Adipose tissue (tissue), 3 donors: ENCODE measurements around the gene ESPL1. TPM values are rescaled to one million over a fixed set of nuclear protein-coding genes. Genes with fewer than 3 reads are reported as not detected.

Experiments used
- H3K27ac ChIP-seq: one replicate; pipeline ENCODE4 v1.5.1; 2013; ENCODE audit warnings: low read depth, low read length
- WGBS, 3 donors: extraction: QIAGEN DNeasy Blood & Tissue Kit; methylation state at CpG; one replicate each; pipeline ENCODE4 v1.1.7; 2013; 5-methylcytosine and 5-hydroxymethylcytosine counted together
- polyA plus RNA-seq, 3 donors: library from polyadenylated mRNA; stranded (reverse); fragments of 200-250 nt; gene quantifications; one replicate each; pipeline ENCODE4 v1.2.3, GENCODE V29; 2013
- donor health status: healthy with polysubstance abuse.
- donor health status: Bipolar disorder and iron deficiency.
- donor health status: healthy.

The ESPL1 gene
- polyA plus RNA-seq, 3 donors = 0.08 to 0.55 (median 0.45) TPM

GRCh38 chr12:53252349-53252916 lies 15.7 kb upstream of the ESPL1 start:
- WGBS, 3 donors = 7 to 10% (median 8%) methylated on average over 19 of the region's 19 CpGs
- H3K27ac ChIP-seq = no peak overlapping the region

- no peak overlapping the region for H3K27ac ChIP-seq
- WGBS, 3 donors = 92 to 94% (median 93%) methylated on average over 13 of the region's 13 CpGs
Observed at GRCh38 chr12:53253298-53253697, 14.8 kb upstream of the ESPL1 start.

GRCh38 chr12:53254816-53255545 lies 13.1 kb upstream of the ESPL1 start:
- H3K27ac ChIP-seq = no peak overlapping the region
- 85 to 94% (median 87%) methylated on average over 1 of the region's 1 CpG for WGBS, 3 donors

- WGBS, 3 donors = 64 to 84% (median 64%) methylated on average over 3 of the region's 3 CpGs
- no peak overlapping the region for H3K27ac ChIP-seq
Observed at GRCh38 chr12:53255996-53256395, 12.1 kb upstream of the ESPL1 start.

- no peak overlapping the region for H3K27ac ChIP-seq
- 49 to 76% (median 56%) methylated on average over 7 of the region's 7 CpGs for WGBS, 3 donors
Observed at GRCh38 chr12:53258541-53259539, 9.3 kb upstream of the ESPL1 start.

- 84 to 93% (median 88%) methylated on average over 6 of the region's 6 CpGs for WGBS, 3 donors
Observed at GRCh38 chr12:53259891-53260290, 8.2 kb upstream of the ESPL1 start.

GRCh38 chr12:53265783-53266182 lies 2.3 kb upstream of the ESPL1 start:
- 74 to 86% (median 86%) methylated on average over 2 of the region's 2 CpGs for WGBS, 3 donors
- no peak overlapping the region for H3K27ac ChIP-seq

More at GRCh38 chr12:53259891-53260290, 8.2 kb upstream of the ESPL1 start:
- H3K27ac ChIP-seq = no peak overlapping the region

- H3K27ac ChIP-seq = no peak overlapping the region
- WGBS, 3 donors = 34 to 51% (median 35%) methylated on average over 18 of the region's 18 CpGs
Observed at GRCh38 chr12:53267306-53267998, 647 bp upstream of the ESPL1 start.

GRCh38 chr12:53268630-53269562 lies 797 bp downstream of the ESPL1 start:
- no peak overlapping the region for H3K27ac ChIP-seq
- 59 to 63% (median 59%) methylated on average over 20 of the region's 20 CpGs for WGBS, 3 donors

GRCh38 chr12:53274445-53274844 lies 6.3 kb downstream of the ESPL1 start:
- no peak overlapping the region for H3K27ac ChIP-seq
- WGBS, 3 donors = 90 to 100% (median 95%) methylated on average over 5 of the region's 5 CpGs

- WGBS, 3 donors = 95 to 99% (median 96%) methylated on average over 11 of the region's 11 CpGs
- H3K27ac ChIP-seq = no peak overlapping the region
Observed at GRCh38 chr12:53276511-53276910, 8.4 kb downstream of the ESPL1 start.

GRCh38 chr12:53277981-53278380 lies 9.9 kb downstream of the ESPL1 start:
- no peak overlapping the region for H3K27ac ChIP-seq
- WGBS, 3 donors = 83 to 96% (median 94%) methylated on average over 9 of the region's 9 CpGs

- 77 to 88% (median 81%) methylated on average over 3 of the region's 3 CpGs for WGBS, 3 donors
Observed at GRCh38 chr12:53279283-53279869, 11.3 kb downstream of the ESPL1 start.

GRCh38 chr12:53279888-53280498 lies 11.9 kb downstream of the ESPL1 start:
- WGBS, 3 donors = 77 to 90% (median 77%) methylated on average over 9 of the region's 9 CpGs
- H3K27ac ChIP-seq = no peak overlapping the region

More at GRCh38 chr12:53279283-53279869, 11.3 kb downstream of the ESPL1 start:
- H3K27ac ChIP-seq = no peak overlapping the region

- 84 to 90% (median 87%) methylated on average over 9 of the region's 9 CpGs for WGBS, 3 donors
Observed at GRCh38 chr12:53286448-53286847, 18.3 kb downstream of the ESPL1 start.

GRCh38 chr12:53287741-53288216 lies 19.7 kb downstream of the ESPL1 start:
- H3K27ac ChIP-seq = no peak overlapping the region
- WGBS, 3 donors = 79 to 83% (median 82%) methylated on average over 11 of the region's 11 CpGs

More at GRCh38 chr12:53286448-53286847, 18.3 kb downstream of the ESPL1 start:
- H3K27ac ChIP-seq = no peak overlapping the region
